ENCODE measurements around the gene C1orf52. TPM values are rescaled to one million over a fixed set of nuclear protein-coding genes. Genes with fewer than 3 reads are reported as not detected.
"Not testable (repeated sequence)": the region's sequence is repeated elsewhere in the genome, so short reads cannot be mapped to it uniquely, and the experiment has no call there.

C1orf52 gene
- total RNA-seq, 1 experiment from 2014 or later: 55.1 TPM

DNA sequence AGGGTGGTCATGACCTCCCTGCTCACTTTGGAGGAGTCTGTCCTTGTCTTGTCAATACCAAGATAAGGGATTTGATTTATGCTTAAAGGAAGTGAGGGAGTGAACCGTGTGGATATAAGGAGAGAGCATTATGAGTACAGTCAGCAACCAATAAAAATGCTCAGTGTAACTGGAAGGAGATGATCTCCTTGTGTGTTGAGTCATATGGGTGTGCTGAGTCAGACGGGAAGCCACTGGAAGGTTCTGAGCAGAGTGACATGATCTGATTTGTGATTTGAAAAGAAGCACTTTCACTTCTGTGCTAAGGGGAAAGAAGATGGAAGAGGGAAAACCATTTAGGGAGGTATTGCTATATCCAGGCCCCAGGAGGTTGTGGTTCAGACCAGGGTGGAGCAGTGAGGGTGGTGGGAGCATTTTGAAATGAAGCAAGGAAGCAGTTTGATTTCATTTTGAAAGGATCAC lies 19.4 kb upstream of the C1orf52 start:
- peak; percentile 97 for DNase-seq (ENCODE audit: low read depth)

DNA sequence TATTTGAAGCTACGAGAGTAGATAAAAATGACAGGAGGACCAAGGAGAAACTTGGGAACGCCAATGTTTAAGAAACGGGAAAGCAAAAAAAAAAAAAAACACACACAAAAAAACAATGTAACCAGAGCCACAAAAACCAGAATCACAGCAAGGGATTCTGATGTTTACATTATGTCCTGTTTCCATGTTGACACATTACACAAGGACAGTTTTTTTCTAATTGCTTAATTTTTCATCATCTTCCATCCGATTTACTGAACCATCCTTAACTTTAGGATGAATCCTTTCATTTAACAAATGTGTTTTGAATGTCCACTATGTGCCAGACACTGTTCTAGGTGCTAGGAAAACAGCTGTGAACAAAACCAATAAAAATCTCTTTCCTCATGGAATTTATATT lies 18.3 kb upstream of the C1orf52 start:
- no peak for DNase-seq (ENCODE audit: low read depth)

DNA sequence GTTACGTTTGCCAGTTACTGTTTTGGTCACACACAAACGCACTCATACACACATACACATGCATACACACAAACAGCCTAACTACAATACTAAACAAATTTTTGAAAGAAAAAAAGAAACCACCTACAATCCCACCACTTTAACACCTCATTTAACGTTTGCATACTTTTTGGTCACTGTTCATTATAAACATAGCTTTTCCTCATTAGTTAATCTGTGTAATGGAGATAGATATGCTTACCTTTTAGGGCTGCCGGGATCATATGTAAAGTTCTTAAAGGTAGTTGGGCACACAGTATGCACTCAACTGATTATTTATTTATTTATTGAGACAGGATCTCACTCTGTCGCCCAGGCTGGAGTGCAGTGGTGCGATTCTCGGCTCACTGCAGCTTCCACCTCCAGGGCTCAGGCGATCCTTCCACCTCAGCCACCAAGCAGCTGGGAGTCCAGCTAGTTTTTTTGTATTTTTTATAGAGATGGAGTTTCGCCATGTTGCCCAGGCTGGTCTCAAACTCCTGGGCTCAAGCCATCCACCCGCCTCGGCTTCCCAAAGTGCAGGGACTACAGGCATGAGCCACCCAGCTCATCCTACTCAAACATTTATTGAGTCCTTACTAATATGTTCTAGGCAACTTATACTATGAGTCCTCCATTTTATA lies 17.6 kb upstream of the C1orf52 start:
- no peak for DNase-seq (ENCODE audit: low read depth)

DNA sequence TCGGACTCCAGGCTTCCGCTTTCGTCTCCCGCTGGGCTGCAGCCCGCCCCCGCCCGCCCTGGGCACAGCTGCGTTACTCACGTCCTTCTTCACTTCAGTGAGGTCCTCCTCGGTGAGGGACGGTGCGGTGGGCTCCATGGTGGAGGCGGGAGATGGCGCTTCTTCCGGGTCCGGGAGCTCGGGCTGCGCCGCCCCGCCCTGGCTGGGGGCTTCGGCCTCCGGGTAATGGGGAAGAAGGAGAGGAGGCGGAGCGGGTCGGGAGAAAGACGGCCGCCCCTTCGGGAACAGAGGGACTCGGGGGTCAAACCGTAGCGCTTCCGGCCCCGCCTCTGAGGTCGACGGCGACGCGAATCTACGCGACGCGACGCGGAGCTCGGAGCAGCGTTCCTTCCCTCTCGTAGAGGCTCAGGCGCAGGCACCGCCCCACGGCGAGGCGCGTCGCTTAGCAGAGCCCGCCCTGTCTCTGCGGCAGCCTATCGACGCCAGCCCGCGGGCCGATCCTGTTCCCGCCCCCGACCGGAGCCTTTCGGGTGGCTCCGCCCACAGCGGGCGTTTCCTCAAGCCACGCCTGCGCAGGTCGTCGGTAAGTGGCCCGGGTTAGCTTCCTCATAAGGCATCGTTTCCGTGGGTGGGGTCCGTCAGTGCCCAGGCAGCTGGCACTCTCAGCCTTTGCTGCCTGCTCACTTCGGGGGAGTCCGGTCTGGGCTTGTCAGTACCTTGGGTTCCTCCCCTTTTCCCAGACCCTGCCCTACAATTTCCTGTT lies 16.9 kb upstream of the C1orf52 start, which contains the start of gene BCL10:
Gene BCL10 (minus strand): TSS at position 418 of the 763 bp plus-strand sequence. CDS start 280 bp downstream, at position 138.
- DNase-seq (ENCODE audit: low read depth): peak; percentile 100

DNA sequence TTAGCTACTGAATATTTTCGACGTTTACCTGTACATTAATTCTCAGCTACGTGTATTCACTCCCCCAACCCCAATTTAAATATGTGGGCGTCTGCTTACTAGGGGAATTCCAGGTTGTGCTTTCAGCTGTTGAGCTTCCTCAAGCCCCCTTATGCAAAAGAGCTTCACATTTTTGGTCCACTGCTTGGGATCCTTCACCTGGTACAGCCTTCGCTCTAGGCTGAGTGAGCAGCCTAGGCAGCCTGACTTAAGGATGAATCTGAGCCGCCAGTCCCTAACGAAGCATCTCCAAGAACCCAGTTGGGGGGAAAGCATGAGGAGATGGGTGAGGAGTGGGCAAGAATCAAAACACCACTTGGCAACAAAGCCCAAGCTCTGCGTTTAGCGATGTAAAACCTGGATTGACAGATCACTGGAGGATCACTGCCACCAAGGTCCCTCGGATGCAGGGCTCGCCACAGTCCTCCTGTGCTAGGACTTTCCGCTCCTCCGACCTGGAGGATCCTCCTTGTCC lies 16.3 kb upstream of the C1orf52 start:
- peak; percentile 54 for DNase-seq (ENCODE audit: low read depth)

DNA sequence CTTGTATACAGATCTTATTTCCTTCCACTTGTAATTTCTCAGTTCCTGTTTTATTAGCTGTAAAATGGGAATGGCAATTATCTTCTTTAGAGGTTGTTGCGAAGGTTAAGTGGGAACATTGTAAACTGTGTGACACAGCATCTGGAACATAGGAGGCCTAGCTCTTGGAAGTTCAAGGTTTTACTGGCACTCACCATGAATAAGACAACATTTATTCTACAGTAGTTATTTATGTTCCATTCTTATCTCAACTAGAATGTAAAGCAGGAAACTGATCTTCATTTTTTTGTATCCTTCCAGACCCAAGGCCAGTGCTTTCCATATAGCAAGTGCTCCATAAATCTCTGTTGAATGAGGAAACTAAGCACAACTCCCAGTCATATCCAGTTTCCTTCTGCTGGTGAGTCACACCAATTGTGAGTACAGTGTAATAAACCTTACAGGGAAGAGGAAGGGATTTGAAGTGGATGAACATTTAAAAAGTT lies 15.5 kb upstream of the C1orf52 start:
- DNase-seq (ENCODE audit: low read depth): peak; percentile 92

DNA sequence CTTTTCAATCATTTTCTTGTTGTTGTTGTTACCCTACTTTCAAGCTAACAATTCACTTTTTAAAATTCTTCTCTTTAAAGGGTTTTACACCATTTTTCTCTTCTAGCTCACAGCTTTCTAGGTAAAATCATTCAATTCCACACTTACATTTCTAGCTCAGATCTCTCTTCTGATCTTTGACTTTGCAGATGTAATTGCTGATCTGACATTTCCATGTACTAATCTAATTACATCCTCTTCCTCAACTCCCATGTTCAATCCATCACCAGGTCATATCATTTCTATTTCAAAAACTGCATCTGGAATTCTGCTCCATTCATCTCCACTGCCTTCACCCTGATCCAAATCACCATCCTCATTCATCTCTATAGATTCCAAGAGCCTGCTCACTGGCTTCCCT lies 13.9 kb upstream of the C1orf52 start:
- no peak for DNase-seq (ENCODE audit: low read depth)

DNA sequence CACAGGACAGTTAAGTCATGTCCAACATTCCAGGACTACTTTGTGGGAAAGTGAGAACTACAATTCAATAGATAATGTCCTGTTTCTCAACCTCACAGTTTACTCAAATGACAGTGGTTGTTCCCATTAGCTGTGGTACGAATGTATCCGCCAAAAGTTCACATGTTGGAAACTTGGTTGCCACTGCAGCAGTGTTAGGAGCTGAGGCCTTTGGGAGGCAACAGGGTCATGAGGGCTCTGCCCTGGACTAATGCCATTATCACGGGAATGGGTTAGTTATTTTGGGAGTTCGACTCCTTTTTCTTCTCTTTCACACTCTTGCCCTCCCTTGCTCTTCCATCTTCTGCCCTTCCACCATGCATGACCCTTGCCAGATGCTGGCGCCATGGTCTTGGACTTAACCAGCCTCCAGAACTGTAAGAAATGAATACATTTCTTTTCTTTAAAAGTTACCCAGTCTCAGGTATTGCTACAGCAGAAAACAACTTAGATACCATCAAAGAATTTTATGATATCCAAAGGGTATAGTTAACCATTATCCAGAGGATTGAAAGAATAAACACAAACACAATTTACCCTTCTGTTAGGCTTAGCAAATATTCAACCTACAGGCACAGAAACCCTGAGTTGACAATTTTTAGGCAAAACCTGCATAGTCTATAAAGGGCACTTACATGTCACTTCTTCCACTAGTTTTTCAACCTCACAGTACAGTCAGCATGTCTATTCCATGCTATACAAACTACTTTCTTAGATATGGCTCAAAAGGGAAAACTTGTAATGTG lies 9.5 kb upstream of the C1orf52 start:
- no peak for DNase-seq (ENCODE audit: low read depth)

DNA sequence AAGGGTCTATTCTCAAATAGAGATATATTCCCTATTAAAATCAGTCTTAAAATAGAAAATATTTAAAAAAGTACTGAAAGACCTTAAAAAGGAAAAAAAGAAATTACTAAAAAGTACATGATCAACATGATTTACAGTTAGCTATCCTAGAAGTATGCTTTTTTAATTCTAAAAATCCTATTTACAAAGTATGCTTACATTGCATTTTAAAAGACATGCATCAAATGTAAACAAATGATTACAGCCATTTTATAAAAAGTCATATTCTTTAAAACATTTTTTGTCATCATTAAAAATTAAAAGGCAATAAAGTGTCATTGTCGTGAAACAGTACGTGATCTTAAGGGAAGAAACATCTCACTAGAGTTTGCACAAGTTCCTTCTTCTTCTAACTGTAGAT lies 7.9 kb upstream of the C1orf52 start:
- DNase-seq (ENCODE audit: low read depth): no peak

DNA sequence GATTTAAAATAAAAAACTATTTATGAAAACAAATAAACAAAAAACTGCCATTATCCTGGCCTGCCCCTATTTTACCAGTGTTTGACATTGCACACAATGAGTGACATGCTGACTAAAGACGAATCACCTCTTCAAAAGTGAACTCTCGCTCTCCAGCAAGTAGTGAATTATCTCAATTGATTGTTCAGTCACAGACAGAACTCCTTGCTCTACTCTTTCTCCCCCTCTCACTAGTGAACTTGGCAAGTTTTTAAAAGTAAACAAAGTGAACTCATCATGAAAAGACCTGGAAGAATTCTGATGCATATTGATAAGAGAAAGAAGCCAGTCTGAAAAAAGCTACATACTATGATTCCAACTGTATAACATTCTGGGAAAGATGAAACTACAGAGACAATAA lies 4.7 kb upstream of the C1orf52 start:
- DNase-seq (ENCODE audit: low read depth): no peak

DNA sequence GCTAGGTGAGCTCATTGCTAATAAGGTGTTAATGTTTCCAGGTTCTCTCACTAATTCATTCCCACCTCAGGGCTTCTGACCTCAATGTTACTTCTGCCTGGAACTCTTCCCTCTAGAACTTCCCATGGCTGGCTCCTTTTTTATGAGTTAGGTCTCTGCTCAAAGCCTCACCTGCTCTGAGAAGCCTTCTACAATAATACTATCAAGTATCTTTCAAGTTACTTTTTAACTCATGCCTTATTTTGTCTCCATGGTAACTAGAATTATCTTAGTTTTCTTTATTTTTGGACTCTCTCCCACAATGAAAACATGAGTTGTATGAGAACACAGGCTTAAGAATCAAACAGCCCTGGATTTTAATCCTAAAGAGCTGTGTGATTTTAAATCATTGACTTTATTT lies 3.5 kb upstream of the C1orf52 start:
- no peak for DNase-seq (ENCODE audit: low read depth)

DNA sequence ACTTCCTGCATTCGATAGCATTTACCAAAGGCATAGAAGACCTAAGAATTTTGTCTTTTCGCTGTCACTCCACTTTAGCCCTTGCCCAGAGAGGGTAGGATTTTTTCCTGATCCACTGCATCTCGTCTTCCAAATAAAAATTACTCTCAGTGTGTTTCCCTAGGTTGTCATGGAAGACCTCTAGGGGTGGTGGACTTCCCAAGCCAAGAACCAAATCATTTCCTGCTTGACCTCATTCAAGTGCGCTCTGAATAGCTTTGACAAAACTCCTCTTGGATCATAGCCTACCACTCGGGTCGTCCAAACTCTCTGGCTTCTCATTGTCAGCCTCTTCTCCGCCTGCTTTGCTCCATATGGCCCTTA lies 431 bp upstream of the C1orf52 start:
- peak; percentile 64 for DNase-seq (ENCODE audit: low read depth)

DNA sequence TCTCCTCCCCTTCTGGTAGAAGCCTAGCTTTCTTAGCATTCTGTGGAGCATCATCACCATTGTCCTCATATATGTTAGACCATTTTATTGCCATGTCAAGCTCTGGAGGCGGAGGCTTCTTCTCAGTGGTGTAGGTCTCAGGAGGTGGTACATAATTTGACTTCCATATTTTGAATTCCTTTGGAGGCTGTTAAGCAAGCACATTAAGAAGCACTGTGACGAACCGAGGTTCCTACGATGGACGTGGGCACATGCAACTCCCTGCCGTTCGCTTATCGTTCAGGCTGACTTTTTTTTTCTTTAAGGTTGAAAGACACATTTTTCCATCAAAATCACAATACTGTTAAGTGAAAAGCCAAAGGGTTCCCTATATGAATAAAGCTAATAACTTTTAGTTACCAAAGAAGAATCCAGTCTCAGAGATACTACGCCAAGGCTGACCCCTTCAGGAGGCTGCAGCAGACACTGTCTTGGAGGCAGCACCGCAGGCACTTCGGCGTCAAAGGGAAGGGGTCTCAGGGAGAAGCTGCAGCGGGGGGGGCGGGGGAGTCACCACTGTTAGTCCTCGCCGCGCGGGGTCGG lies 835 bp downstream of the C1orf52 start:
- no peak for DNase-seq (ENCODE audit: low read depth)

DNA sequence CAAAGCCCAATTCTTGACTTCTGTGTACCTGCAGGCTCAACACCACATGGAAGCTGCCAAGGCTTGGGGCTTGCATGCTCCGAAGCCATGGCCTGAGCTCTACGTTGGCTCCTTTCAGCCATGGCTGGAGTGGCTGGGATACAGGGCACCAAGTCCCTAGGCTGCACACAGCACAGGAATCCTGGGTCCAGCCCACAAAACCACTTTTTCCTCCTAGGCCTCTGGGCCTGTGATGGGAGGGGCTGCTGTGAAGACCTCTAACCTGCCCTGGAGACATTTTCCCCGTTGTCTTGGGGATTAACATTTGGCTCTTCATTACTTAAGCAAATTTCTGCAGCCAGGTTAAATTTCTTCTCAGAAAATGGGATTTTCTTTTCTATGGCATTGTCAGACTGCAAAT lies 10.4 kb downstream of the C1orf52 start:
- DNase-seq (ENCODE audit: low read depth): not testable (repeated sequence)

DNA sequence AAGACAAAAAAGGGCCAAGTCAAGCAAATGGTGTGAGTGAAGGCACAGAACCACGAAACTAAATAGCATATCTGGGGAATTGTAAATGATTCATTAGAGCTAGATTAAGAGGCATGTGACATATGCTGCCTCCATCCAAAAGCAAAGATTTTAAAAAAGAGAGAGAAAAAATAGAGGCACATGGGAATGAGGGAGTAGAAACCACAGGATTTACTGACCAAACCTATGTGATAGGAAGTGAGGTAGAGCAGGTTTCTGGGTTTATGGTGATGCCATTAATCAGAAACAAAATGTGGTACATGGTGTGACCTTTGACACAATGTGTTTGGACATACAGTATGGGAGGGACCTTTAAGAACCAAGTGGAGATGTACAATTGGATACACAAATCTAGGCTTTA lies 13.6 kb downstream of the C1orf52 start:
- DNase-seq (ENCODE audit: low read depth): no peak

DNA sequence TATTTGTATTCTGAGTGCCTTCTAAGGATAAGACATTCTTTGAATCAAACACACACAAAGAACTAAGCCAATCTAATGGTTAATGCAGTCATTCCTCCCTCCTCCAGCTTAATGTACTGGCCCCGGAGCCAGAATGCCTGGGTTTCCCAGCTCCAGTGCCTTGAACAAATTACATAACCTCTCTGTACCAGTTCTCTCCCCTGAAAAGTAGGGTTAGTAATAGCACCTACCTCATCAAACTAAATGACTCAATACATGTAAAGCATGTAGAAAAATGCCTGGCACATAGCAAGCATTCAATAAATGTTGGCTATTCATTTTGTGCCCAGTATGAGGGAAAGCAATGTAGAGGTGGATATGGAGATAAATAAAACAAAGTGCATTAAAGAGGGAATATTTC lies 14.0 kb downstream of the C1orf52 start:
- no peak for DNase-seq (ENCODE audit: low read depth)

DNA sequence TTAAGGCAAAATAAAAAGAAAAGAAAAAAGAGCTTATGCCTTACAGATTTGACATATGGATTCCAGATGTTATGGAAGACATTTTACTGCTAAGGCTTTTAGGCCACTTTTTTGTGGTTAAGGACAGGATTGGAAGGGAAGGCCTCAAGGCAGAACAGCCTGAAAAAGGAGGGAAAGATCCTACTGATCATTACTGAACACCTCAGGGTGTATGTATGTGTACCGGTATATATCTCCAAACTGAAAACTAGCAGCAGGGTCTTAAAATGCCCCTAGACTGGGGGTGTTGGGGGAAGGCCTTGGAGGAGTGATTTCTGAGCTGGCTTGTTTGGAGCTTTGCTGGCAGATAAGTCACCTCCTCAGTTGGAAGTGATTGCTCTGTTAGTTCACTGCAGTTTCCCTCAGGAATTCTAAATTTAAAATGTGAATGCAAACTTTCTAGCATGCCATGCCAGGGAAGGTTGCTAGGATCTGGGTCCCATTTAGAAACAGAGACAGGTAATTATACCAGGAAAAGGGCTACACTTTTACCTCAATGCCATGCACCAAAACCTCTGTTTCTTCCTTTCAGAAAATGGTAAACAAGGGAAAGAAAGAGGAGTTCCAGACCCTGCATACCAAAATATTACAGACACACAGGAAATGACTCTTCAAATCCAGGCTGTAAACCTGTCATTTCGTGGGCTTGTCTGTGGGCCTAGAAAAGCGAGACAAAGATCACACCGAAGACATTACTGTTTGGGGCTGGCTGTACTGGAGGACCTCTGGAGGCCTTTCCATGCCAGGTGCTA lies 15.0 kb downstream of the C1orf52 start:
- peak; percentile 60 for DNase-seq (ENCODE audit: low read depth)

DNA sequence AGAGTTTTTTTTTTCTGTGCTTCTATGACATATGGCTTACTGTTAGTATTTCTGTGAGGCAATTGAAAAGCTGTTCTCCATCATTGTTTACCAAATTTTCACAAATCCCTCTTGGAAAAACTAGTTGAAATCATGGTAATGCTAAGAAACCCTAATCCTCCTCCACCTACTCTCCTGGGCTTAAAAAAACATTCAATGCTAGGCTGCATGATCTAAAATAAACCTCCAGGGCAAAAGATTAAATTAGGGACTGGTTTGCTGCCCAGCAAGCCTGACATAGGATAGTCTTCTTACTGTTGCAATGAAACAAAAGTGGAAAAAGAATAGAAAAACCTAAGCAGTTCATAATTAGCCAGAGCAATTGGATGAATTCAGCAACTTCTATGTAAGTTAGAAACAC lies 16.1 kb downstream of the C1orf52 start:
- no peak for DNase-seq (ENCODE audit: low read depth)

DNA sequence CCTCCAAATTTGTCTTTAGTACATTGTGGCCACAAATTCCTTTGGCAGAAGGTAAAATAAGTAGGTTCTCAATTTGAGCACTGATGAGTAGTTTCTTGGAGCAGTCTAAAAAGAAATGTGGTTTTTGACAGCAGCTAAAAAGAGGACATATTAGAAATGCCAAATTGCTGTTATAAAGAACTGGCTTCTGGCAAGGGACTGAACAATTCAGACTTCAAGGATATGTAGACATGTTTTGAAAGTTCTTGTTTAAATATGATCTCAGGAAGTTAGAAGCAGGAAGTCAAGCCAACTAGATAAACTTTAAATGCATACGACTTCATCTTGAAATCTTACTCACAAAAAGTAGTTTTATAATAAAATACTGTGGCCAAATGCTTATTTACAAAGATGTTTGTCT lies 18.8 kb downstream of the C1orf52 start:
- DNase-seq (ENCODE audit: low read depth): no peak

DNA sequence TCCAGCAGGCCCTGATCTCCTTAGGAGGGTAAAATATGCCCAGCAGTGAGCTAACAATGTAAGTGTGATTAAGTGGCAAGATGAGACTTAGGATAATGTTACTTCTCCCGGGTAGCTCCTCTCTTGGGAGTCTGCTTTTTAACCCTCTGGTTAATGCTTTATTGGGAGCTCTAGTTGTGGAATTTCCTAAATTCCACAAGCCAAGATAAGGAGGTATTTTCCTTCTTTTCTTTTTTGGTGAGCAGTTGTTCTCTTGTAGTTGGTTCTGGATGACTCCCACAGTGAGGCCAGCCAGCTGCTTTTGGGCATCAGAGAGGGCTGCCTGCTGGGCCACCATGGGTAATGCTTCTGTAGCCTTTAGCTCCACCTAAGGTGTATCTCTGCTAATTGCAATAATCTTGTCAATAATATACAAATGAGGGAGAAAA lies 19.3 kb downstream of the C1orf52 start:
- DNase-seq (ENCODE audit: low read depth): peak; percentile 65

DNA sequence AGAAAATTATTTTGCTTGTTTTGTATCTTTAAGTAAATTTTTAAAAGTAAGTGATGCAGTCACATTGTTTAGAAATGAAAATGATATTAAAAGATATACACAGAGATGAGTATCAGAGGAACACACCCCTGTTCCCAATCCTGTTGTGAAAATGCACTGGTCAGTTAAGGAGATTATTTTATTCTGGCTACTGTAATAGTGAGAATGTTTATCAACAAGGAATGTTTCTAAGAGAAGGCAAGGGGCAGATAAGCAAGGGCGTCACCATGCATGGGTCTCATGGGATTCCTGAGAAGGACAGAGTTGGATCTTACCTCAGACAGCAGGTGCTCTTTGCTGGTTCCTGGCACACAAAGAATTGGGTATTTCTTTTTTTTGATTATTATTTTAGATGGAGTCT lies 21.8 kb downstream of the C1orf52 start:
- DNase-seq (ENCODE audit: low read depth): no peak
